Adipocyte (in vitro differentiated cells): ENCODE data around the gene FREY1.
A peak's percentile ranks its signal among the peaks of the same experiment; 100 is the strongest.

Source experiments
- DNase-seq: peaks from one replicate; pipeline ENCODE4 v3.0.0-alpha.2; 2015; ENCODE audit warnings: low read depth
- H3K27me3 ChIP-seq: replicated peaks from 2 replicates; pipeline ENCODE4 v1.7.0; 2013; ENCODE audit warnings: mild to moderate bottlenecking, low read length, moderate library complexity; ENCODE audit not compliant: control insufficient read depth, insufficient read depth
- H3K36me3 ChIP-seq: 2 replicates; pipeline ENCODE4 v1.7.0; 2013; ENCODE audit warnings: low read length, mild to moderate bottlenecking, moderate library complexity; ENCODE audit not compliant: control insufficient read depth, insufficient read depth, severe bottlenecking
- H3K4me1 ChIP-seq: 2 replicates; pipeline ENCODE4 v1.7.0; 2013; ENCODE audit warnings: mild to moderate bottlenecking, low read length, moderate library complexity; ENCODE audit not compliant: control insufficient read depth, insufficient read depth
- H3K4me3 ChIP-seq: 2 replicates; pipeline ENCODE4 v1.7.0; 2013; ENCODE audit warnings: mild to moderate bottlenecking, low read length, moderate library complexity
- H3K9ac ChIP-seq: 2 replicates; pipeline ENCODE4 v1.7.0; 2013; ENCODE audit warnings: mild to moderate bottlenecking, low read length, moderate library complexity
- H3K9me3 ChIP-seq: 2 replicates; pipeline ENCODE4 v1.7.0; 2013; ENCODE audit warnings: mild to moderate bottlenecking, low read length, moderate library complexity; ENCODE audit not compliant: control insufficient read depth

The FREY1 gene

GRCh38 chr11:45876401-45876800 is 30.7 kb downstream of the FREY1 start:
- Histone ChIP-seq H3K4me3 (no peak overlapping the region), H3K27me3 (no peaks in the 10 kb centered on the region), H3K9ac (no peak overlapping the region), H3K36me3 (peaks cover 71% of the 10 kb centered on the region), H3K9me3 (no peaks in the 10 kb centered on the region), H3K4me1 (peaks cover 19% of the 10 kb centered on the region)
- no peak for DNase-seq

GRCh38 chr11:45872651-45873356 is 34.3 kb downstream of the FREY1 start:
- no peaks in the 10 kb centered on the region for H3K9me3 ChIP-seq
- peak; percentile 79 for DNase-seq
- H3K27me3 ChIP-seq: no peaks in the 10 kb centered on the region
- H3K4me1 ChIP-seq: no peaks in the 10 kb centered on the region
- H3K4me3 ChIP-seq: no peak overlapping the region
- no peak overlapping the region for H3K9ac ChIP-seq
- peaks cover 84% of the 10 kb centered on the region for H3K36me3 ChIP-seq

- no peaks in the 10 kb centered on the region for H3K9me3 ChIP-seq
- H3K27me3 ChIP-seq: no peaks in the 10 kb centered on the region
- H3K4me1 ChIP-seq: no peaks in the 10 kb centered on the region
- no peak overlapping the region for H3K4me3 ChIP-seq
- peaks cover 84% of the 10 kb centered on the region for H3K36me3 ChIP-seq
- H3K9ac ChIP-seq: no peak overlapping the region
- no peak for DNase-seq
These were observed 35.4 kb downstream of the FREY1 start for GRCh38 chr11:45871638-45872037.

- H3K36me3 ChIP-seq: peaks cover 85% of the 10 kb centered on the region
- no peak overlapping the region for H3K9ac ChIP-seq
- H3K9me3 ChIP-seq: no peaks in the 10 kb centered on the region
- H3K4me1 ChIP-seq: no peaks in the 10 kb centered on the region
- H3K4me3 ChIP-seq: no peak overlapping the region
- no peaks in the 10 kb centered on the region for H3K27me3 ChIP-seq
- no peak for DNase-seq
These were observed 36.4 kb downstream of the FREY1 start for GRCh38 chr11:45870706-45871105.

- Histone ChIP-seq H3K9me3 (no peaks in the 10 kb centered on the region), H3K36me3 (peaks cover 86% of the 10 kb centered on the region), H3K4me3 (no peak overlapping the region), H3K4me1 (no peaks in the 10 kb centered on the region), H3K9ac (no peak overlapping the region), H3K27me3 (no peaks in the 10 kb centered on the region)
- no peak for DNase-seq
These were observed 37.5 kb downstream of the FREY1 start for GRCh38 chr11:45869551-45869950.

- H3K9ac ChIP-seq: no peak overlapping the region
- no peak for DNase-seq
- peaks cover 14% of the 10 kb centered on the region for H3K4me1 ChIP-seq
- no peaks in the 10 kb centered on the region for H3K27me3 ChIP-seq
- H3K9me3 ChIP-seq: no peaks in the 10 kb centered on the region
- no peak overlapping the region for H3K4me3 ChIP-seq
- peaks cover 79% of the 10 kb centered on the region for H3K36me3 ChIP-seq
These were observed 43.0 kb downstream of the FREY1 start for GRCh38 chr11:45864041-45864440.

- H3K36me3 ChIP-seq: peaks cover 54% of the 10 kb centered on the region
- no peak for DNase-seq
- H3K27me3 ChIP-seq: no peaks in the 10 kb centered on the region
- H3K4me1 ChIP-seq: peaks cover 45% of the 10 kb centered on the region
- H3K9me3 ChIP-seq: no peaks in the 10 kb centered on the region
- peak overlapping the region; percentile 56 for H3K9ac ChIP-seq
- H3K4me3 ChIP-seq: no peak overlapping the region
These were observed 46.1 kb downstream of the FREY1 start for GRCh38 chr11:45860764-45861510.

GRCh38 chr11:45860348-45860747 is 46.7 kb downstream of the FREY1 start:
- Histone ChIP-seq H3K4me1 (peaks cover 51% of the 10 kb centered on the region), H3K9ac (peak overlapping the region; percentile 56), H3K4me3 (no peak overlapping the region), H3K9me3 (no peaks in the 10 kb centered on the region), H3K27me3 (no peaks in the 10 kb centered on the region), H3K36me3 (peaks cover 48% of the 10 kb centered on the region)
- DNase-seq: no peak

GRCh38 chr11:45859661-45860140 is 47.4 kb downstream of the FREY1 start:
- peak overlapping the region; percentile 64 for H3K9ac ChIP-seq
- H3K27me3 ChIP-seq: no peaks in the 10 kb centered on the region
- peaks cover 57% of the 10 kb centered on the region for H3K4me1 ChIP-seq
- peak overlapping the region; percentile 40 for H3K4me3 ChIP-seq
- H3K9me3 ChIP-seq: no peaks in the 10 kb centered on the region
- DNase-seq: peak; percentile 97
- peaks cover 42% of the 10 kb centered on the region for H3K36me3 ChIP-seq

GRCh38 chr11:45858751-45859398 is 48.2 kb downstream of the FREY1 start:
- DNase-seq: no peak
- H3K27me3 ChIP-seq: no peaks in the 10 kb centered on the region
- peak overlapping the region; percentile 40 for H3K4me3 ChIP-seq
- H3K36me3 ChIP-seq: peaks cover 38% of the 10 kb centered on the region
- peak overlapping the region; percentile 64 for H3K9ac ChIP-seq
- H3K4me1 ChIP-seq: peaks cover 61% of the 10 kb centered on the region
- no peaks in the 10 kb centered on the region for H3K9me3 ChIP-seq

- Histone ChIP-seq H3K4me3 (peak overlapping the region; percentile 40), H3K4me1 (peaks cover 70% of the 10 kb centered on the region), H3K9ac (peak overlapping the region; percentile 64), H3K27me3 (no peaks in the 10 kb centered on the region), H3K36me3 (peaks cover 34% of the 10 kb centered on the region), H3K9me3 (no peaks in the 10 kb centered on the region)
- peak; percentile 94 for DNase-seq
These were observed 49.1 kb downstream of the FREY1 start for GRCh38 chr11:45857961-45858474.
